ENCODE measurements around the gene SLC24A3. TPM values are rescaled to one million over a fixed set of nuclear protein-coding genes. Genes with fewer than 3 reads are reported as not detected.

The SLC24A3 gene
- total and polyA plus RNA-seq, 4 donors: 1.9 to 8.4 (median 5.8) TPM

GRCh38 chr20:19321176-19321575 is 108.7 kb downstream of the SLC24A3 start:
- no peak overlapping the region for H3K9ac ChIP-seq (ENCODE audit: insufficient read depth in 1 of 2, low read length in 2 of 2)
- H3K27me3 ChIP-seq (ENCODE audit: control insufficient read depth in 3 of 3, insufficient read depth in 3 of 3, low read length in 2 of 3): no peaks in the 10 kb centered on the region
- TF ChIP-seq CTCF (IDR thresholded peaks at IDR 0.05; ENCODE audit: control extremely low read depth, extremely low read depth): no peak
- no peak overlapping the region for H3K4me3 ChIP-seq
- no peak overlapping the region for H3K27ac ChIP-seq (ENCODE audit: low read depth in 1 of 2, low read length in 1 of 2)
- DNase-seq (no peak), ATAC-seq (ENCODE audit: insufficient read depth, low FRiP score) (no peak)
- peaks cover 0 to 4% (median 0%) of the 10 kb centered on the region in 5 donors for H3K4me1 ChIP-seq (ENCODE audit: control insufficient read depth in 5 of 5, insufficient read depth in 5 of 5, low read length in 5 of 5)
- H3K36me3 ChIP-seq (ENCODE audit: control insufficient read depth in 4 of 4, insufficient read depth in 4 of 4, low read length in 4 of 4): no peaks in the 10 kb centered on the region
- WGBS, 2 donors: 88 to 92% methylated on average over 5 of the region's 5 CpGs
- no peaks in the 10 kb centered on the region for H3K9me3 ChIP-seq (ENCODE audit: control insufficient read depth in 4 of 4, insufficient read depth in 3 of 4, low read length in 3 of 4)

GRCh38 chr20:19322061-19322985 is 109.9 kb downstream of the SLC24A3 start:
- TF ChIP-seq CTCF (IDR thresholded peaks at IDR 0.05; ENCODE audit: control extremely low read depth, extremely low read depth): no peak
- H3K27me3 ChIP-seq (ENCODE audit: control insufficient read depth in 3 of 3, insufficient read depth in 3 of 3, low read length in 2 of 3): no peaks in the 10 kb centered on the region
- 90 to 93% methylated on average over 10 to 11 of the region's 12 CpGs for WGBS, 2 donors
- ATAC-seq (ENCODE audit: insufficient read depth, low FRiP score) (no peak), DNase-seq (no peak)
- H3K27ac ChIP-seq (ENCODE audit: low read depth in 1 of 2, low read length in 1 of 2): no peak overlapping the region
- H3K9me3 ChIP-seq (ENCODE audit: control insufficient read depth in 4 of 4, insufficient read depth in 3 of 4, low read length in 3 of 4): no peaks in the 10 kb centered on the region
- H3K9ac ChIP-seq (ENCODE audit: insufficient read depth in 1 of 2, low read length in 2 of 2): no peak overlapping the region
- peaks cover 0 to 4% (median 0%) of the 10 kb centered on the region in 5 donors for H3K4me1 ChIP-seq (ENCODE audit: control insufficient read depth in 5 of 5, insufficient read depth in 5 of 5, low read length in 5 of 5)
- no peak overlapping the region for H3K4me3 ChIP-seq
- no peaks in the 10 kb centered on the region for H3K36me3 ChIP-seq (ENCODE audit: control insufficient read depth in 4 of 4, insufficient read depth in 4 of 4, low read length in 4 of 4)

- Histone ChIP-seq H3K9me3 (ENCODE audit: control insufficient read depth in 4 of 4, insufficient read depth in 3 of 4, low read length in 3 of 4) (peaks cover 0 to 2% (median 0%) of the 10 kb centered on the region in 4 donors), H3K4me3 (no peak overlapping the region), H3K27me3 (ENCODE audit: control insufficient read depth in 3 of 3, insufficient read depth in 3 of 3, low read length in 2 of 3) (no peaks in the 10 kb centered on the region), H3K9ac (ENCODE audit: insufficient read depth in 1 of 2, low read length in 2 of 2) (no peak overlapping the region), H3K27ac (ENCODE audit: low read depth in 1 of 2, low read length in 1 of 2) (no peak overlapping the region), H3K36me3 (ENCODE audit: control insufficient read depth in 4 of 4, insufficient read depth in 4 of 4, low read length in 4 of 4) (no peaks in the 10 kb centered on the region), H3K4me1 (ENCODE audit: control insufficient read depth in 5 of 5, insufficient read depth in 5 of 5, low read length in 5 of 5) (peaks cover 0 to 4% (median 0%) of the 10 kb centered on the region in 5 donors)
- WGBS, 2 donors: 73 to 74% methylated on average over 5 of the region's 5 CpGs
- no peak for TF ChIP-seq CTCF (IDR thresholded peaks at IDR 0.05; ENCODE audit: control extremely low read depth, extremely low read depth)
- ATAC-seq (ENCODE audit: insufficient read depth, low FRiP score) (no peak), DNase-seq (no peak)
Observed at GRCh38 chr20:19327401-19327800, 115.0 kb downstream of the SLC24A3 start.

Measured in lung (tissue), 12 donors.